ENCODE measurements around the gene SLA2.

DNA sequence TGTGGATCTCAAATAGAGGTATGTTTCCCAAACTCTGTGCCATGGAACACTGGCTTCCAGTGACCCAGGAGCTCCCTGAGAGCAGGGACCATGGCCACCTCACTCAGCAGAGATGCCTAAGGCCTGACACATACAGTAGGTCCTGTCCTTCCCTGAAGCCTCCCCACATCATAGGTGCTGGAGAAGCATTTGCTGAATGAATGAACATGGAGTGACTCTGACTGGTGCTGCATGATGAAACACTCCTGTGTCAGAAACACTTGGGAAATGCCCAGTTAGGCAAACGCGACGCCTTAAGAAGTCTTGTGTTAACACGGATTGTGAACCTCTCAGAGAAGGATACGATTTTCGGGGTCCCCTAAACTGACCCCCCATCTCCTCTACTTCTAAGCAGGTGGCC is 14.3 kb downstream of the SLA2 start:
- TF ChIP-seq, protein P1, sequence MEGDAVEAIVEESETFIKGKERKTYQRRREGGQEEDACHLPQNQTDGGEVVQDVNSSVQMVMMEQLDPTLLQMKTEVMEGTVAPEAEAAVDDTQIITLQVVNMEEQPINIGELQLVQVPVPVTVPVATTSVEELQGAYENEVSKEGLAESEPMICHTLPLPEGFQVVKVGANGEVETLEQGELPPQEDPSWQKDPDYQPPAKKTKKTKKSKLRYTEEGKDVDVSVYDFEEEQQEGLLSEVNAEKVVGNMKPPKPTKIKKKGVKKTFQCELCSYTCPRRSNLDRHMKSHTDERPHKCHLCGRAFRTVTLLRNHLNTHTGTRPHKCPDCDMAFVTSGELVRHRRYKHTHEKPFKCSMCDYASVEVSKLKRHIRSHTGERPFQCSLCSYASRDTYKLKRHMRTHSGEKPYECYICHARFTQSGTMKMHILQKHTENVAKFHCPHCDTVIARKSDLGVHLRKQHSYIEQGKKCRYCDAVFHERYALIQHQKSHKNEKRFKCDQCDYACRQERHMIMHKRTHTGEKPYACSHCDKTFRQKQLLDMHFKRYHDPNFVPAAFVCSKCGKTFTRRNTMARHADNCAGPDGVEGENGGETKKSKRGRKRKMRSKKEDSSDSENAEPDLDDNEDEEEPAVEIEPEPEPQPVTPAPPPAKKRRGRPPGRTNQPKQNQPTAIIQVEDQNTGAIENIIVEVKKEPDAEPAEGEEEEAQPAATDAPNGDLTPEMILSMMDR (IDR thresholded peaks at IDR 0.05; ENCODE audit: borderline replicate concordance, extremely low read depth, low read length, poor library complexity, severe bottlenecking) = no peak
- TF ChIP-seq EZH2 (IDR thresholded peaks at IDR 0.05; ENCODE audit: borderline replicate concordance, low read depth, low read length, severe bottlenecking) = no peak

All from DND-41 (cell line).